GM12875 (cell line): ENCODE data around the gene PIP5K1B.

Experiments
- H3K4me3 ChIP-seq: one replicate; pipeline ENCODE4 v1.5.1; 2011; ENCODE audit warnings: low read depth, low read length, control low read depth
- CTCF ChIP-seq: IDR thresholded peaks from 2 replicates; pipeline ENCODE4 v1.5.1; 2011; ENCODE audit warnings: low read depth, mild to moderate bottlenecking, control low read depth, inconsistent platforms, low read length, moderate library complexity, borderline replicate concordance; ENCODE audit not compliant: insufficient read depth

Gene PIP5K1B

GRCh38 chr9:68678430-68678829, 26.6 kb upstream of the PIP5K1B start:
- TF ChIP-seq CTCF: peak; percentile 50; the same call in 1 of the 2 replicates
- H3K4me3 ChIP-seq: no peak overlapping the region

GRCh38 chr9:68683433-68683832, 21.6 kb upstream of the PIP5K1B start:
- no peak overlapping the region for H3K4me3 ChIP-seq
- TF ChIP-seq CTCF: no peak

- TF ChIP-seq CTCF: no peak
- H3K4me3 ChIP-seq: no peak overlapping the region
Measured at GRCh38 chr9:68685213-68685612, 19.8 kb upstream of the PIP5K1B start.

- TF ChIP-seq CTCF: peak; percentile 63
- no peak overlapping the region for H3K4me3 ChIP-seq
Measured at GRCh38 chr9:68685770-68686169, 19.3 kb upstream of the PIP5K1B start.

GRCh38 chr9:68690088-68690487, 15.0 kb upstream of the PIP5K1B start:
- no peak overlapping the region for H3K4me3 ChIP-seq
- TF ChIP-seq CTCF: no peak

- H3K4me3 ChIP-seq: no peak overlapping the region
- no peak for TF ChIP-seq CTCF
Measured at GRCh38 chr9:68692519-68692918, 12.5 kb upstream of the PIP5K1B start.

- TF ChIP-seq CTCF: no peak
- no peak overlapping the region for H3K4me3 ChIP-seq
Measured at GRCh38 chr9:68694125-68694524, 10.9 kb upstream of the PIP5K1B start.
